GM19324 (cell line): Measurements from ENCODE around the gene CATSPER3.
A peak's percentile ranks its signal among the peaks of the same experiment; 100 is the strongest.

ENCODE experiments used
- ATAC-seq: cut with Tn5 transposase; IDR thresholded peaks from one replicate; pipeline ENCODE4 v1.9.1; 2021; ENCODE audit warnings: mild to moderate bottlenecking, moderate library complexity; ENCODE audit not compliant: unreplicated experiment, low FRiP score

CATSPER3 gene

DNA sequence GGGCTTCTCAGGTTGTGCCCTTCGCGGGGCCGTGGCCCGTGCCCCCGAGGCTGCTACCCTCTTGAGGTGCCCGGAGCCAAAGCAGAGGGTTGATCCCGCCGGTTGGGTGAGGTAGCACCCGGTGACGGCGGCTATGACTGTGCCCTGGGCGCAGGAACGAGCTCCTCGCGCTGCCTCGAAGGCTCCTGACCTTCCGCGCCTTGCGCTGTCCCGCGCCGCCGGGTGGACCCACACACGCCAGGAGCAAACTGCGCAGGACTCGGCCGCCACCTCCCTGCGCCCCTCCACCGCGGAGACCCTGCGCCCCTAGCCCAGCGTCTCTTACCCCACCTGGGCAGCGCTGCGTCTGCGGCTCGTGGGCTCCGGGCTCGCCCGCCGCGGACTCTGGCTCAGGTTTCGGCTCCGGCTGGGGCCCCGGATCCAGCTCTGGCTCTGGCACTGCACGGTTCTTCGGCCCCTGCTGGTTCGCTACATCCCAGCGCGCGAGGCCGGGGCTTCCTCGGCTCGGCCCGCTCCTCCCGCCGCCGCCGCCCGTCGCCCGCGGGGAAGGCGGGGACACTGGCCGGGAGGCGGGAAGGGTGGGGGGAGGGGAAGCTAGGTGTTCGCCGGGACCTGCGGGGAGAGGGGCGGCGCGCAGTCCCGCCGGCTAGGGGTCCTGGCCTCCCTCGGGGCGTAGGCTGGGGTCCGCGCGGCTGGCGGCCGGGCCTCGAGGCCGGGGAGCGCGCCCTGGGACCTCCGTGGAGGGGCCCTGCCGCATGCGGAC is 71.7 kb downstream of the CATSPER3 start:
- no peak for ATAC-seq

- no peak for ATAC-seq
Observed at GRCh38 chr5:135040034-135040332, 72.3 kb downstream of the CATSPER3 start.

GRCh38 chr5:135040333-135041144 is 72.8 kb downstream of the CATSPER3 start:
- no peak for ATAC-seq

- ATAC-seq = no peak
Observed at GRCh38 chr5:135041145-135041587, 73.5 kb downstream of the CATSPER3 start.

- no peak for ATAC-seq
Observed at GRCh38 chr5:135041726-135042125, 74.0 kb downstream of the CATSPER3 start.

DNA sequence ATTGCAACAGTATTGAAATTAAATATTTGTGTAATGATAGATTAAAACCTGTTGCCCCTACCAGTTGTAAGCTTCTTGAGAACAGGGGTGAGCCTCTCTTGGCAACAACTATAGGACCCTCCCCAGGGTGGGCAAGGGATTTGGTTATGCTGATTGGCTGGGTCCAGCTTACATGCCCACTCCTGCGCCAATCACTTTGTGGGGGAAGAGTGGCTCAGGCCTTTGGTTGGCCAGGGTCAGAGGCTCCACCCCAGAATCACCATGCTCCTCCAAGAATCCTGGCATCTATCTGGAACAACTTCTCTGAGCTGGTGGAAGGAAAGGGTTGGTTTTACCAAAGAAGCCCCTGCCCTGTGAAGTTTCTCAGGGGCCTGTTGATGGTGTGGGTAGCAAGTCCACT is 74.9 kb downstream of the CATSPER3 start:
- no peak for ATAC-seq

DNA sequence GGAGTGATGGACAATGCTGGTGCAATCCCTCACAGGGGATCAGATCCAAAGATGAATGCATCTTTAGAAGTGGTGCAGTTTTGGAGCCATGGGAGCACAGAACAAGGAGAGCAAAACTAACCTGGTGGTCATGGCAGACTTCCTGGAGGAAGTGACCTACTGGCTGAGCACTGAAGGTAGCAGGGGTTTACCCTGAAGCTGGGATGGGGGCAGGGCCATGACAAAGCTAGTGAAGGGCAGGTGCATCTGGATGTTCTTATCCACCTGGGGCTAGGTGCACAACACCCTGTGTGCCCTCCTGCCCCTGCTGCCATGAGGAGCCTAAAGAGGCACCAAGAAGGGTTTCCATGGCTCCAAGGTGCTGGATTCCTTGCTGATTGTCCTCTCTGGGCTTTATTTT is 77.8 kb downstream of the CATSPER3 start:
- no peak for ATAC-seq

DNA sequence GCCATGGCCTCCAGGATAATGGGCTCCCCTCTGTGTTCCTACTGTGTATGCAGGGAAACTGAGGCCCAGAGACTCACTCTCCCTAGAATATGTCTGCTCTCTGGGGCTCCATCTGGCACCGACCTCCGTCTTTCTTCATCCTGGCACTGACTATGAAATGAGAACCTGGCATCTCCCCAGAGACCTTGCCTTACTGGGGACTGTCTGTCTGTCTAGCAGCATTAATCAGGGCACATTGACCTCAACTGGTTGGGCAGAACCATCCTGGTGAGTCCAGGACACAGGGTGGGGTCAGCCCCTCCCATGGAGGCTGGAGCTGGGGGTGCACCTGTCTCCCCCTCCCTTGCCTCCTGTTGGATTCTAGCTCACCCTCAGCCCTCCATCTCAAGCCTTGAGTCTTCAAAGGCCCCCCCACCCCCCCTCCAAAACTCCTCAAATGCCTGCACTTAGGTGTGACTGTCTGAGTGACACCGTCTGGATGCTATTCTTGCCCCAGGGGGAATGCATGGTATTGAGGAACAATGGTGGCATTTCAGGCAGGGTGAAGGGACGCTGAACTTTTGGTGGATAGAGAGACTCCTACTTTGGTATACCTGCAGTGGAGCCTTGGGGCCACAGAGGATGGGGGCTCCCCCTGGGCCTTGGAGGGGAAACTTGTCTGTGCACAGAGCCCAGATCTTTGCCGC is 79.1 kb downstream of the CATSPER3 start:
- ATAC-seq = no peak

DNA sequence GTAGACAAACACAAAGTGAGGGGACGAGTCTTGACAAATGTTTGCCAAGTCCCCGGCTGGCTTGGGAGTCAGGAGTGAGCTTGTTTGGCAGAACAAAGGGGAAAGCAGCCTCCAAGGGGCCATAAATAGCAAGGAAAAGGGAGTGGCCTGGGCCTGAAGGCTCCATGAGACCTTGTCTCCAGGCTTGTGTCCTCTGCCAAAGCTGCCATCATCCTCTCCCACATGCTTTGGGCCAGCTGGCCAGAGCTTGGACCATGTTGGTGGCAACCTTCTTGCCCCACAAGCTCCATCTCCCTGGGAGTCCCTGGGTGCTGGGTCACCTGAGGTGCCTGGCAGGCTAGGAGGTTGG is 79.6 kb downstream of the CATSPER3 start:
- no peak for ATAC-seq

DNA sequence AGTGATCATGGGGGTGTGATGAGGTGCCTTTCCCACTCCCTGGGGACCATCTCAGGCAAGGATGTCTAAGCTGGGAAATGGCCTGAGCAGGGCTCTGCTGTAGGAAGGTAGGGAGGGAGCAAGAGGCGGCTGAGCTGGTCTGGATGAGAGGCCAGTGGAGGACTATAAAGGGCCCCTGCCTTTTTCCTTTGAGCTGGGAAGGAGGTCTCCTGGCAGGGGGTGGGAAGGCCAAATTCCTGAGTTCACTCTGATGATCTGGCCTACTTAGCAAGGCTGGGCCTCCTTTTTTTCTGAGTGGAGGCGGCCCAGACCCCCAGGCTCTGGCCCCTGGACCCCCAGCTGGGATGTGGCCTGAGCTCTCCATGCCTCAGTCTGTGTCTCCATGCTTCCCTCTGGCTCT is 80.6 kb downstream of the CATSPER3 start:
- ATAC-seq = no peak

- no peak for ATAC-seq
Observed at GRCh38 chr5:135048930-135049329, 81.2 kb downstream of the CATSPER3 start.

- ATAC-seq = no peak
Observed at GRCh38 chr5:135050244-135050767, 82.6 kb downstream of the CATSPER3 start.

- no peak for ATAC-seq
Observed at GRCh38 chr5:135051399-135051798, 83.7 kb downstream of the CATSPER3 start.

DNA sequence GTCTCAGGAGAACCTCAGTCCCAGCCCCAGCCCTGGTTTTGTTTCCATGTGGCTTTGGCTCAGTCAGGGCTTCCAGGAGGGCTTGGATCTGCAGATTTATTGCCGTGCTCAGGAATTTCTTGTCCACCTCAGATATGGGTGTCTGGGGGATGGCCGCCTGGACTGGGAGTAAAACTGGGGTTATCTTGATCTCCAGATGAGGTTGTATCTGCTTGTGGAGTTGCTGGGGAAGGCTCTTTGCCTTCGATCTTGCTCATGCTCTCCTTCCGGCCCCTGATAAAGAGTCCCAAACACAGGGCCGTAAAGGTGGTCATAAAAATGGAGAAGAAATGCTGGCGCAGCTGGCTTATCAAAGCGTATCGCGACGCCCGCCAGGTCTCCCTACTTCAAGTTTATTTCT is 84.2 kb downstream of the CATSPER3 start:
- no peak for ATAC-seq

GRCh38 chr5:135052511-135053145 is 84.9 kb downstream of the CATSPER3 start:
- no peak for ATAC-seq

- ATAC-seq = peak; percentile 89
Observed at GRCh38 chr5:135053278-135053677, 85.6 kb downstream of the CATSPER3 start.

GRCh38 chr5:135053989-135054388 is 86.3 kb downstream of the CATSPER3 start:
- ATAC-seq = no peak

GRCh38 chr5:135054546-135054945 is 86.8 kb downstream of the CATSPER3 start:
- no peak for ATAC-seq

DNA sequence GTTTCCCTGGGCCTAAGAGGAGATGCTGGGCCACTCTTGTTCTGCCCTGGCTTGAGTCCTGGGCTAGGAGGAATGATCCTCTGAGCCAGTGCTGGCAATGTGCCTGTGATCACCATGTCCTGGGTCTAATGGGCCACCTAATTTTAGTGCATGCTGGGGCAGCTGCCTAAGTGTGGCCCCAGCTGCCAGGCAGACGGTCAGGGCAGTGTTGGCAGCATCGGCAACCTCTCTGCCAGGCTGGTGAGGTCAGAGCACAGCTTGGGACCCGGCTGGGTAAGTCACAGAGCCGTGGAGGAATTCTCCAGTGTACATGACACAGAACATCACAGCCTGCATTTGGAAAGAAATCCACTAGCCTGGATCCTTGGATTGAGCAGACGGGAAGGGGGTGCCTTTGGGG is 87.7 kb downstream of the CATSPER3 start:
- no peak for ATAC-seq

- no peak for ATAC-seq
Observed at GRCh38 chr5:135056316-135057030, 88.8 kb downstream of the CATSPER3 start.
